Measurements from ENCODE around the gene LMNTD2.
"Not testable (repeated sequence)": the region's sequence is repeated elsewhere in the genome, so short reads cannot be mapped to it uniquely, and the experiment has no call there.

LMNTD2 gene

GRCh38 chr11:587546-587945 lies 27.0 kb upstream of the LMNTD2 start:
- no peak for DNase-seq

DNA sequence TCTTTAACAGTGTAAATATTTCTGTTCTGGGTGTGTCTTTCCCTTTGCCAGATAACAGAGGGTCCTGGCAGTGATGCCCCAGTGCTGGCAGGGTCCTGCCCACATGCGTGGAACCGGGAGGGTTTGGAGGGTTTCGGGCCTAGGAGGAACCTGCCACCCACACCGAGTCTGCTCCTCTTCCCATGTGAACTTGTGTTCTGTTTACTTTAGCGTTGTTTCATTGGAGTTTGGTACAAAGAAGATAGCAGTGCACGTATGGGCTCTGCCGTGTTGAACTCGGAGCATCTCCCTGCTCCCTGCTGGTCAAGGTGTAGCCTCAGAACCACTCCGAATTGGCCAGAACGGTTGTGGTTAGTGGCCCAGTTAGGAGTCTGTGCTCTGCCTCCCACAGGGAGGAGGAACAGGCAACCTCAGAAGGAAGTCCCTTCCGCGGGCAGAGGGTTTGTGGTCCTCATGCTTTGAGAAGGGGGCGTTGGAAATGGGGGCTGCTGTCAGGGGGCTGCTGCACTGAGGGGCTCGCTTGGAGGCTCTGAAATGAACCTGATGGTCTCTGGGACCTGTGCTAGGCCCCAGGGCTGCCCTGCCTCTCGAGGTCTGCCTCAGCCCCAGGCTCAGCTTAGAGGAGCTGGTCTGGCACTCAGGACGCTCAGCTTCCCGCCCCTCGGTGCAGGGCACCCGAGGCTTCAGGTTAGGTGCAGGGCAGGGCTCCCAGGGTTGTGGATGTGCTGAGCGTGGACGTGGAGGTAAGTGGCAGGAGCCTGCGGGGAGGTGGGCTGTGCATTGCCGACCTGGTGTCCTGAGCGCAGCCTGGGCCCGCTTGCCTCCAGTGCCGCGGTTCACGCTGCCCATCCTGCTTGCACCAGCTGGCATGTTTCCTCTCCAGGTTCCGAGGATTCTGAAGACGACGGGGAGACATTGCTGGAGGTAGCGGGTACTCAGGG lies 26.1 kb upstream of the LMNTD2 start:
- no peak for DNase-seq

GRCh38 chr11:584287-584686 lies 23.7 kb upstream of the LMNTD2 start:
- no peak for DNase-seq

GRCh38 chr11:581752-582151 lies 21.2 kb upstream of the LMNTD2 start:
- DNase-seq: no peak

DNA sequence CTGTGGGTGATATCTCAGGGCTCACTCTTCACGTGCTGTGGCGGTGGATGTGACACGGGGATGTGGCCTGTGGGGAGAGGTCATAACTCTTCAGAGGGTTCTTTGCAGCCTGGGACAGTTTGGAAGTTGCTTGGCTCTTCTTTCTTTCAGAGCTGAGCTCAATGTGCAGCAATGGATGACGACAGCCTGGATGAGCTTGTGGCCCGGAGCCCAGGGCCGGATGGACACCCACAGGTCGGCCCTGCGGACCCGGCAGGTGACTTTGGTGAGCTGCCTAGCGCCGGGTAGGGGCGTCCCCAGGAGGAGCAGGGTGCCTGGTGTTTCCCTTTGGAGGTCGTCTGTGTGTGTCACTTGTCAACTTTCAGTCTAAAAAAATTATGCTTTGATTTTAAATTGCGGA lies 20.8 kb upstream of the LMNTD2 start:
- no peak for DNase-seq

- no peak for DNase-seq
Measured at GRCh38 chr11:579830-580601, 19.5 kb upstream of the LMNTD2 start.

DNA sequence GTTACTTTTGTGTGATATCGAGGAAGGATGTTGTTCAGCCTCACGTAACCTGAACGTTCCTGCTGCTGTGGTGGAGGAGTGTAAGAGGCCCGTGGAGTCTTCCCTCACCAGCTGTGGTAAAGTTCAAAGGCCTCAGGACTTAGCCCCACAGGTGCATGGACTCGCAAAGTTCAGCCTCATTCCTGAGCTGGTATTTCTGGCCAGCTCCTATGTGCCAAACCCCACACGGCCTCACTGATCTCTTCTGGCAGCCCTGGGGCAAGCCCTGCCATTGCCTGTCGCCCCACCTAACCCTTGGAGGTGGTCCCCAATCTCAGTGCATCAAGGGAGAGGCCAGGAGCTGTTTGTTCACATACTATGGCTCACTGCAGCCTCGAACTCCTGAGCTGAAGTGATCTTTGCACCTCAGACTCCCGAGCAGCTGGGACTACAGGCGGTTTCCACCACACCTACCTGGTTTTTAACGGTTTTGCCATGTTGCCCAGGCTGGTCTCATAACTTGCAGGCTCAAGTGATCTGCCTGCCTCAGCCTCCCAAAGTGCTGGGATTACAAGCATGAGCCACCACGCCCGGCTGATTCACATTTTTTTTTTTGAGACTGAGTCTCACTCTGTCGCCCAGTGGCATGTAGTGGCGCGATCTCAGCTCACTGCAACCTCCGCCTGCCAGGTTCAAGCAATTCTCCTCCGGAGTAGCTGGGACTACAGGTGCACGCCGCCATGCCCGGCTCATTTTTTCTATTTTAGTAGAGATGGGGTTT lies 17.9 kb upstream of the LMNTD2 start:
- no peak for DNase-seq

GRCh38 chr11:577611-577894 lies 17.0 kb upstream of the LMNTD2 start:
- DNase-seq: no peak

- no peak for DNase-seq
Measured at GRCh38 chr11:576811-577610, 16.5 kb upstream of the LMNTD2 start.

- peak; percentile 94 to 96 (median 95) for DNase-seq
Measured at GRCh38 chr11:575996-576768, 15.6 kb upstream of the LMNTD2 start, which contains the start of gene PHRF1. TSS of gene PHRF1 (plus strand) at chr11:576470. CDS start at chr11:581513, 5,043 bp downstream.

GRCh38 chr11:575313-575995 lies 14.9 kb upstream of the LMNTD2 start:
- no peak for DNase-seq

- DNase-seq: no peak
Measured at GRCh38 chr11:574632-575312, 14.2 kb upstream of the LMNTD2 start.

DNA sequence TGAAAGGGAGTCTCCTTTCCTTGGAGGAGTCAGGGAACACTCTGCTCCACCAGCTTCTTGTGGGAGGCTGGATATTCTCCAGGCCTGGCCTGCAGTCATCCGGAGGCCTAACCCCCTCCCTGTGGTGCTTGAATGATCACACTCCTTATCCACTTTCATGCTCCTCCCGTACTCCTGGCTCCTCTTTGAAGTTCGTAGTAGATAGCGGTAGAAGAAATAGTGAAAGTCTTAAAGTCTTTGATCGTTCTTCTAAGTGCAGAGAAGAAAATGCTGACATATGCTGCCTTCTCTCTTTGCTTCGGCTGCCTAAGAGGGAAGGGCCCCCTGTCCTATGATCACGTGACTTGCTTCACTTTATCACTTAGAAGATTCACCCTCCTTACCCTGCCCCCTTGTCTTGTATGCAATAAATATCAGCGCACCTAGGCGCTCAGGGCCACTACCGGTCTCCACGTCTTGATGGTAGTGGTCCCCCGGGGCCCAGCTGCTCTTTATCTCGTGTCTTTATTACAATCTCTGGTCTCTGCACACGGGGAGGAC lies 13.6 kb upstream of the LMNTD2 start:
- not testable (repeated sequence) for DNase-seq

GRCh38 chr11:573146-573759 lies 12.7 kb upstream of the LMNTD2 start:
- no peak for DNase-seq

- no peak for DNase-seq
Measured at GRCh38 chr11:571802-572185, 11.3 kb upstream of the LMNTD2 start.

DNA sequence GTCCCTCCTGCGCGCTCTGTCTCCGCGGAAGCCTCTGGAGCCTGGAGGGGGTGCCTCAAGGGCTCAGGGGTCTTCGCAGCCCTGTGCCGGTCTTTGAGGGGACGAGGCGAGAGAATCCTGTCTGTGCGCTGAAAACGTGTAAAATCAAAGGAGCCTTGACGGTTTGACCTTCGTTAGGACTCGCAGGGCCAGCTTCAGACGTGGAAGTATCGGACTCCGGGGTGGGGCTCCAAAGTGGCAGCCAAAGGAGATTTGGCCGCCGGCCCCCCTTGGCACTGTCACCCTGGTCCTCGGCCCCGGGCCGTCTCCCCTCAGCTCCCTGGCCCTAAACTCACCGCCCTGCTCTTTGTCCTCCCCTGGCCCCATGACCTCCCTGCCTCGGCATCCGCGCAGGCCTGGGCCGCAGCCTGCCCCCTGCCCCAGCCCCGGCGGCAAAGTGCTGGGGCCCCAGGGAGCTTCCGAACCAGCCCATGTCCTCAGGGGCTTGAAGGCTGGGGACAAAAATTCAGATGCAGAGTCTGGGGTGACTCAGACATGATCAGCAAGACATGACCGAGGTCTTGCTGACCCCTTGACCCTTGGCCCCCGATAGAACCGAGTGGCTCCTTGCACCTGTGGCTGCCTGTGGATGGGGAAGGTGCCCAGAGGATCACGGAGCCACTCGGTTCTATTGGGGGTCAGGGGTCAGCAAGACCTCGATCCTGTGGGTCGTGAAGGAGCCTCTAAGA lies 8.8 kb upstream of the LMNTD2 start:
- no peak for DNase-seq

DNA sequence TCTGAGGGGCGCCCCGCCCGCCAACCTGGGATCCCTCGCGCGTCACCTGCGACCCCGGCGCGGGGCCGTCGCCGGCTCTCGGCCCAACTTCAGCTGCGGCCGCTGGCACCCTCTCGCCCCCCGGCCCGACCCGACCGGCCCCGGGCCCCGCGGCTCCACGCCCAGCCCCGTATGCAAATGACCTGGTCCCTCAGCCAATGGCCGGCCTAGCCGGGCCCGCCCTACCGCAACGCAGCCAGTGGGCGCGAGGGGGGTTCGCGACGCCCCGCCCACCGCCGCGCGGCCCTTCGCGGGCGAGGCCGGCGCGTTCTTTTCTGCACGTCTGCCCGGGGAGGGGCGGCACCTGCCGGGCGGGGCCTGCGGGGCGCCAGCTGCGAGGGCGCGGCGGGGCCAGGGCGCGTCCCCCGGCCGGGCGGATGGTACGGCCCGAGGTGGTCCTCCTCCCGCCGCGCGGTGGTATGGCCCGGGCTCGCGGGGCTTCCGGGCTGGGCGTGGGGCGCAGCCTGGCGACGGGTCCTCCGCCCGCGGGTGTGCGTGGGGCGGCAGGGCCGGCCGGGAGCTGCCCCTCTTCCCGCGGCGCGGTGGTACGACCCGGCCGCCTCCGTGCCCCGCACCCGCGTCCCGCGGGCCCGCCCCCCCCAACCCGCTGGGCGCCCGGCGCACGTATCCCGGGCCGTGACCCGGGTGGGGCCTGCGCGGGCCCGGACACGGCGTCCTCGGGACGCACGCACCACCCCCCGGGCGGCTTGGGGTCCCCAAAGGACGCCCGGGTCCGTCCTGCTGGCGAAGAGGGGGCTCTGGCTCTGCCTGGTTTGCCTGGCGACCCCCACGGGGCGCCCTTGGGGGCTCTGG lies 8.0 kb upstream of the LMNTD2 start:
- DNase-seq: peak; percentile 85 to 95 (median 90)
